GM23248 (cell line): ENCODE measurements around the gene COG1.

Experiments
- EZH2 ChIP-seq: fragments of 200-600 bp; sonication (generic); IDR thresholded peaks from 2 replicates; pipeline ENCODE4 v1.6.1; 2018; ENCODE audit warnings: antibody characterized with exemption, mild to moderate bottlenecking; ENCODE audit not compliant: insufficient read depth, poor library complexity, severe bottlenecking
- EZH2phosphoT487 ChIP-seq: fragments of 200-600 bp; sonication (generic); IDR thresholded peaks from 2 replicates; pipeline ENCODE4 v1.6.1; 2018; ENCODE audit warnings: antibody characterized with exemption, moderate library complexity, mild to moderate bottlenecking, low read depth; ENCODE audit not compliant: insufficient read depth

GRCh38 chr17:73201215-73202069, 8.6 kb downstream of the COG1 start:
- no peak for TF ChIP-seq EZH2
- TF ChIP-seq EZH2phosphoT487: no peak
